ENCODE results near the gene MALT1. TPM values are rescaled to one million over a fixed set of nuclear protein-coding genes. Genes with fewer than 3 reads are reported as not detected.
"Not testable (repeated sequence)": the region's sequence is repeated elsewhere in the genome, so short reads cannot be mapped to it uniquely, and the experiment has no call there.

The MALT1 gene
- total RNA-seq, 1 experiment from 2014 or later = 19.6 TPM

DNA sequence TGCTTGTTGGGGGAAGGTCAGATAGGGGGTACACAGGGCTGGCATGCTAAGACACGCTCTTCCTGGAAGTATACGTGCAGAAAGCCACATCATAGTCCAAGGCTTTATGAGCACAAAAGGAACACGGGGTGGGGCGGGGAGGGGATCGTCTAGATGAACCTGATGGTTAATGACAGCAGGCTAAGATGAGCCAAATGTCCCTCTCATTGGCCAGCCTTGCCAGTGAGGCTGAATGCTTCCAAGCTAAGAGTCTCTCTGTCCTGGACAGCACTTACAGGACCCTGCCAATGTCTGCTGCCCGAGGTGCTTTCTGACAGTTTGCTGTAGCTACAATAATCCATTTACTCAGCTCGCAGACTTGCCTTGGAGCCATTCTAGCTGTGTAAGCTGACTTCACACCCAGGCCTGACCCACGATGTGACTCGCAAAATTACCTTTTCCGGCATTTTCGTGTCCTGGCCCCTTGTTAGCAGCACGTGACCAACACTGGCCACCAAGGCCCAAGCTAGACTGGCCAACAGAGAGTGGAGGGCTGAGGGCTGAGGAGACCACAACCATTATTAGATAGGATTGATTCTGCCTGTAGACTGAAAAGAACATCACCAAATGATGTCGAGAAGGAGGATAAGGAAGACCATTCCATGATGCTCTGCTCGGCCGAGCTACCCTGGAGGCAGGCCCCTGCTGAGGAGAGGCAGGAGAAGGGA, 84.2 kb downstream of the MALT1 start:
- CTCF ChIA-PET = no interaction called here
- Histone ChIP-seq H3F3A (ENCODE audit: insufficient read depth, low read depth) (peaks cover 9% of the 10 kb centered on the region; the same call in 1 of the 2 replicates), H3K4me2 (no peak overlapping the region), H3K9me2 (ENCODE audit: insufficient read depth) (no peaks in the 10 kb centered on the region), H3K4me1 (replicated peaks; ENCODE audit: insufficient read depth) (no peaks in the 10 kb centered on the region), H3K79me2 (ENCODE audit: low read depth) (no peaks in the 10 kb centered on the region), H3K9me3 (ENCODE audit: insufficient read depth, low read depth) (no peaks in the 10 kb centered on the region), H2AFZ (no peak overlapping the region), H4K20me1 (ENCODE audit: insufficient read depth) (no peaks in the 10 kb centered on the region), H3K27ac (no peak overlapping the region), H3K4me3 (no peak overlapping the region), H3K36me3 (ENCODE audit: low read depth) (no peaks in the 10 kb centered on the region; the same call in 1 of the 2 replicates), H3K27me3 (ENCODE audit: insufficient read depth, low read depth) (no peaks in the 10 kb centered on the region)
- POLR2A ChIA-PET (ENCODE audit: unreplicated experiment) = interaction anchor here (0.5 kb wide), 1 partner anchor 699 kb away, joined by 3 read pairs; no protein-coding TSS in a partner anchor
- no TSS peak for BruUV-seq (replicated peaks)
- intact Hi-C loops (cut with micrococcal nuclease; ENCODE audit: unreplicated experiment) = no loop called here
- TF ChIP-seq EZH2 (IDR thresholded peaks at IDR 0.05; ENCODE audit: low read depth) = no peak
- TF ChIP-seq, protein P1, sequence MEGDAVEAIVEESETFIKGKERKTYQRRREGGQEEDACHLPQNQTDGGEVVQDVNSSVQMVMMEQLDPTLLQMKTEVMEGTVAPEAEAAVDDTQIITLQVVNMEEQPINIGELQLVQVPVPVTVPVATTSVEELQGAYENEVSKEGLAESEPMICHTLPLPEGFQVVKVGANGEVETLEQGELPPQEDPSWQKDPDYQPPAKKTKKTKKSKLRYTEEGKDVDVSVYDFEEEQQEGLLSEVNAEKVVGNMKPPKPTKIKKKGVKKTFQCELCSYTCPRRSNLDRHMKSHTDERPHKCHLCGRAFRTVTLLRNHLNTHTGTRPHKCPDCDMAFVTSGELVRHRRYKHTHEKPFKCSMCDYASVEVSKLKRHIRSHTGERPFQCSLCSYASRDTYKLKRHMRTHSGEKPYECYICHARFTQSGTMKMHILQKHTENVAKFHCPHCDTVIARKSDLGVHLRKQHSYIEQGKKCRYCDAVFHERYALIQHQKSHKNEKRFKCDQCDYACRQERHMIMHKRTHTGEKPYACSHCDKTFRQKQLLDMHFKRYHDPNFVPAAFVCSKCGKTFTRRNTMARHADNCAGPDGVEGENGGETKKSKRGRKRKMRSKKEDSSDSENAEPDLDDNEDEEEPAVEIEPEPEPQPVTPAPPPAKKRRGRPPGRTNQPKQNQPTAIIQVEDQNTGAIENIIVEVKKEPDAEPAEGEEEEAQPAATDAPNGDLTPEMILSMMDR (conservative IDR thresholded peaks at IDR 0.05) = no peak
- DNase-seq = no peak

- Histone ChIP-seq H3K9me2 (ENCODE audit: insufficient read depth) (no peaks in the 10 kb centered on the region), H3K36me3 (ENCODE audit: low read depth) (no peaks in the 10 kb centered on the region), H3K4me3 (no peak overlapping the region), H3F3A (ENCODE audit: insufficient read depth, low read depth) (peaks cover 9% of the 10 kb centered on the region; the same call in 1 of the 2 replicates), H3K79me2 (ENCODE audit: low read depth) (no peaks in the 10 kb centered on the region), H3K4me2 (no peak overlapping the region), H3K9me3 (ENCODE audit: insufficient read depth, low read depth) (no peaks in the 10 kb centered on the region), H3K27me3 (ENCODE audit: insufficient read depth, low read depth) (no peaks in the 10 kb centered on the region), H2AFZ (no peak overlapping the region), H3K27ac (no peak overlapping the region), H3K4me1 (replicated peaks; ENCODE audit: insufficient read depth) (no peaks in the 10 kb centered on the region), H4K20me1 (ENCODE audit: insufficient read depth) (no peaks in the 10 kb centered on the region)
- ChIA-PET POLR2A (ENCODE audit: unreplicated experiment) (no interaction called here), CTCF (no interaction called here)
- intact Hi-C loops (cut with micrococcal nuclease; ENCODE audit: unreplicated experiment) = no loop called here
- DNase-seq = no peak
- BruUV-seq (replicated peaks) = no TSS peak
- no peak for TF ChIP-seq EZH2 (IDR thresholded peaks at IDR 0.05; ENCODE audit: low read depth)
- TF ChIP-seq, protein P1 (conservative IDR thresholded peaks at IDR 0.05) = no peak
These were observed 84.9 kb downstream of the MALT1 start for GRCh38 chr18:58756148-58756547.

GRCh38 chr18:58756596-58757240, 85.5 kb downstream of the MALT1 start:
- no peaks in the 10 kb centered on the region for H3K4me1 ChIP-seq (replicated peaks; ENCODE audit: insufficient read depth)
- H3K27me3 ChIP-seq (ENCODE audit: insufficient read depth, low read depth) = no peaks in the 10 kb centered on the region
- no peak overlapping the region for H2AFZ ChIP-seq
- H3K79me2 ChIP-seq (ENCODE audit: low read depth) = no peaks in the 10 kb centered on the region
- no peak overlapping the region for H3K27ac ChIP-seq
- H3K36me3 ChIP-seq (ENCODE audit: low read depth) = no peaks in the 10 kb centered on the region
- TF ChIP-seq, protein P1 (conservative IDR thresholded peaks at IDR 0.05) = no peak
- no peak for TF ChIP-seq EZH2 (IDR thresholded peaks at IDR 0.05; ENCODE audit: low read depth)
- DNase-seq = no peak
- H3K9me2 ChIP-seq (ENCODE audit: insufficient read depth) = no peaks in the 10 kb centered on the region
- no peaks in the 10 kb centered on the region for H3K9me3 ChIP-seq (ENCODE audit: insufficient read depth, low read depth)
- ChIA-PET POLR2A (ENCODE audit: unreplicated experiment) (no interaction called here), CTCF (no interaction called here)
- intact Hi-C loops (cut with micrococcal nuclease; ENCODE audit: unreplicated experiment) = no loop called here
- peaks cover 9% of the 10 kb centered on the region; the same call in 1 of the 2 replicates for H3F3A ChIP-seq (ENCODE audit: insufficient read depth, low read depth)
- no TSS peak for BruUV-seq (replicated peaks)
- H3K4me3 ChIP-seq = no peak overlapping the region
- no peaks in the 10 kb centered on the region for H4K20me1 ChIP-seq (ENCODE audit: insufficient read depth)
- no peak overlapping the region for H3K4me2 ChIP-seq

GRCh38 chr18:58757351-58757750, 86.1 kb downstream of the MALT1 start:
- not testable (repeated sequence) for H3K4me1 ChIP-seq (replicated peaks; ENCODE audit: insufficient read depth); H4K20me1 ChIP-seq (ENCODE audit: insufficient read depth); BruUV-seq (replicated peaks)

More at GRCh38 chr18:58757351-58757750, 86.1 kb downstream of the MALT1 start:
- DNase-seq; H3K27me3 ChIP-seq (ENCODE audit: insufficient read depth, low read depth); H3K4me2 ChIP-seq; H3K79me2 ChIP-seq (ENCODE audit: low read depth); H3K9me3 ChIP-seq (ENCODE audit: insufficient read depth, low read depth); POLR2A ChIA-PET (ENCODE audit: unreplicated experiment); H3K4me3 ChIP-seq; H3F3A ChIP-seq (ENCODE audit: insufficient read depth, low read depth); H2AFZ ChIP-seq; H3K27ac ChIP-seq; CTCF ChIA-PET; intact Hi-C loops (cut with micrococcal nuclease; ENCODE audit: unreplicated experiment); H3K9me2 ChIP-seq (ENCODE audit: insufficient read depth); H3K36me3 ChIP-seq (ENCODE audit: low read depth): not testable (repeated sequence)
